K562 (cell line): Measurements from ENCODE around the gene INTS1. TPM values are rescaled to one million over a fixed set of nuclear protein-coding genes. Genes with fewer than 3 reads are reported as not detected.

Experiments
- ATAC-seq: fragments of 200-7000 bp; cut with Tn5 transposase; 3 replicates; pipeline ENCODE4 v1.9.1; 2020; ENCODE audit warnings: moderate library complexity
- BruUV-seq: library from RNA; stranded (reverse); fragments of 400-500 nt; replicated peaks from 2 replicates; lab custom pipeline; 2021; lab: Mats Ljungman, UMichigan
- CTCF ChIA-PET: fragments of 300-600 bp; formaldehyde crosslinking; extraction: SDS; loops from one replicate; lab custom pipeline; 2021; ENCODE audit warnings: low intra/inter-chr PET ratio; lab: Yijun Ruan, JAX
- POLR2A ChIA-PET: fragments of 300-600, 350-650 bp; sonication (Branson Sonifier 250); formaldehyde crosslinking; extraction: SDS; loops from one replicate; lab custom pipeline; 2021; ENCODE audit warnings: antibody characterized with exemption, inconsistent platforms; lab: Yijun Ruan, JAX
- DNase-seq, 4 experiments: peaks; one replicate each; pipeline versions ENCODE4 v3.0.0 to v3.0.0-alpha.2; 2011 to 2018; ENCODE audit warnings: low spot score in 3 of 4, mixed read lengths in 3 of 4; ENCODE audit errors: extremely low read depth in 1 of 4
- FAIRE-seq: peaks from 2 replicates; lab custom pipeline; 2011; peaks lifted over from hg19 to GRCh38; lab: Jason Lieb, UNC
- H2AFZ ChIP-seq: 2 replicates; pipeline ENCODE4 v1.6.0; 2011; ENCODE audit warnings: low read depth, low read length, control low read depth, inconsistent platforms
- H3K27ac ChIP-seq: fragments of 200-600 bp; 3 replicates; pipeline ENCODE4 v1.8.0; 2011; ENCODE audit warnings: low read depth, mild to moderate bottlenecking, control low read depth, inconsistent platforms, low read length, moderate library complexity, mixed read lengths; ENCODE audit errors: extremely low read depth
- H3K27me3 ChIP-seq, 2 experiments: fragments of 300-600 bp in 1 of 2; 2 replicates in 1 of 2; 3 replicates in 1 of 2; pipeline versions ENCODE4 v1.6.0 to v1.8.0; 2011; ENCODE audit warnings: inconsistent platforms in 2 of 2, low read length in 2 of 2, mild to moderate bottlenecking in 1 of 2, mixed read lengths in 1 of 2, moderate library complexity in 1 of 2; ENCODE audit not compliant: control insufficient read depth in 2 of 2, insufficient read depth in 2 of 2
- H3K36me3 ChIP-seq: fragments of 300-600 bp; 3 replicates; pipeline ENCODE4 v1.8.0; 2011; ENCODE audit warnings: mild to moderate bottlenecking, low read length, inconsistent platforms; ENCODE audit not compliant: control insufficient read depth, insufficient read depth
- H3K4me1 ChIP-seq, 2 experiments: fragments of 200-600 bp in 1 of 2; replicated peaks in 1 of 2; 2 replicates in 1 of 2; 3 replicates in 1 of 2; pipeline versions ENCODE4 v1.5.1 to v1.8.0; 2011; ENCODE audit warnings: inconsistent platforms in 2 of 2, low read length in 2 of 2, mild to moderate bottlenecking in 1 of 2, mixed read lengths in 1 of 2, moderate library complexity in 1 of 2; ENCODE audit not compliant: control insufficient read depth in 2 of 2, insufficient read depth in 2 of 2
- H3K4me2 ChIP-seq: 2 replicates; pipeline ENCODE4 v1.6.1; 2011; ENCODE audit warnings: low read length, control low read depth, inconsistent platforms, mixed read lengths; ENCODE audit not compliant: insufficient read depth
- H3K4me3 ChIP-seq: fragments of 200-600 bp; sonication (generic), shearing (Covaris generic); 2 replicates; pipeline ENCODE4 v1.5.1; 2016; ENCODE audit warnings: control low read depth, inconsistent platforms
- H3K79me2 ChIP-seq: fragments of 200-600 bp; 3 replicates; pipeline ENCODE4 v1.8.0; 2011; ENCODE audit warnings: low read length, inconsistent platforms; ENCODE audit not compliant: control insufficient read depth, insufficient read depth
- H3K9ac ChIP-seq, 2 experiments: 2 replicates each; pipeline versions ENCODE4 v1.6.0 to v1.6.1; 2011; ENCODE audit warnings: low read depth in 2 of 2, low read length in 2 of 2, control low read depth in 1 of 2, inconsistent platforms in 1 of 2, mild to moderate bottlenecking in 1 of 2, mixed read lengths in 1 of 2; ENCODE audit not compliant: insufficient read depth in 1 of 2
- H3K9me1 ChIP-seq: one replicate; pipeline ENCODE4 v1.6.0; 2011; ENCODE audit warnings: inconsistent platforms, mild to moderate bottlenecking, low read length, moderate library complexity; ENCODE audit not compliant: control insufficient read depth, insufficient read depth
- H3K9me3 ChIP-seq: replicated peaks from 2 replicates; pipeline ENCODE4 v1.5.1; 2011; ENCODE audit warnings: low read depth, low read length, inconsistent platforms; ENCODE audit not compliant: control insufficient read depth, insufficient read depth
- H4K20me1 ChIP-seq: replicated peaks from 2 replicates; pipeline ENCODE4 v1.6.1; 2011; ENCODE audit warnings: low read length, inconsistent platforms, mixed read lengths; ENCODE audit not compliant: control insufficient read depth, insufficient read depth
- CBFA2T3 ChIP-seq: fragments of 450-650 bp; IDR thresholded peaks from 2 replicates; pipeline ENCODE4 v1.6.1; 2017
- HDAC1 ChIP-seq, 2 experiments: fragments of 450-650 bp; IDR thresholded peaks; 2 replicates each; pipeline ENCODE4 v1.6.1; 2016 to 2017; ENCODE audit warnings: inconsistent platforms in 1 of 2, mild to moderate bottlenecking in 1 of 2, moderate library complexity in 1 of 2
- NFIX ChIP-seq: fragments of 250-450 bp; sonication (Bioruptor Pico); IDR thresholded peaks from 2 replicates; pipeline ENCODE4 v1.4.0; 2020; ENCODE audit warnings: low read depth, mild to moderate bottlenecking, moderate library complexity
- TAF7 ChIP-seq: fragments of 450-650 bp; IDR thresholded peaks from 2 replicates; pipeline ENCODE4 v1.6.1; 2016; ENCODE audit warnings: missing genetic modification characterization, missing compliant biosample characterization
- USF1 ChIP-seq: sonication (generic); formaldehyde crosslinking; IDR thresholded peaks from 2 replicates; pipeline ENCODE4 v1.9.0; 2022; ENCODE audit warnings: mild to moderate bottlenecking, missing genetic modification reagents
- ZKSCAN8 ChIP-seq: fragments of 200-800 bp; sonication (Bioruptor generic); IDR thresholded peaks from 2 replicates; pipeline ENCODE4 v1.6.1; 2016; ENCODE audit warnings: missing genetic modification characterization, missing compliant biosample characterization
- ZNF408 ChIP-seq: fragments of 250-450 bp; sonication (Bioruptor Pico); IDR thresholded peaks from 2 replicates; pipeline ENCODE4 v1.4.0; 2020; ENCODE audit warnings: low read depth, mild to moderate bottlenecking, moderate library complexity
- ZNF609 ChIP-seq: sonication (generic); formaldehyde crosslinking; IDR thresholded peaks from 2 replicates; pipeline ENCODE4 v1.8.1; 2023; ENCODE audit warnings: missing genetic modification reagents, mild to moderate bottlenecking, borderline replicate concordance
- WGBS: fragments of 100-300 bp; shearing (Covaris generic); methylation state at CpG from one replicate; pipeline ENCODE4 v1.1.6; 2016; ENCODE audit warnings: low coverage, mixed read lengths; ENCODE audit not compliant: insufficient coverage; ENCODE audit errors: missing lambda C conversion rate; 5-methylcytosine and 5-hydroxymethylcytosine counted together
- in situ Hi-C: fragments of 300-500 bp; cut with MboI; formaldehyde crosslinking; loops from 4 replicates; pipeline ENCODE4 v1.15.0; 2018; ENCODE audit warnings: inconsistent platforms, mixed read lengths
- intact Hi-C: fragments of 100-400 bp; cut with micrococcal nuclease; formaldehyde crosslinking; loops from 2 replicates; pipeline ENCODE4 v1.14.2; 2022
- polyA plus RNA-seq, 8 experiments: library from polyadenylated mRNA; depleted of rRNA in 4 of 8; stranded (reverse) in 5 of 8; unstranded in 3 of 8; fragments of >200 nt; fragmentation: Nextera tagmentation in 2 of 8; fragmentation: Illumina TruSeq in 1 of 8; extraction: Ambion mirVana in 2 of 8; extraction: Trizol in 1 of 8; gene quantifications; 2 replicates each; pipeline versions ENCODE4 v1.2.1 to v1.2.3, GENCODE V29; 2011 to 2014; ENCODE audit warnings: inconsistent platforms in 1 of 8, missing spikeins in 1 of 8
- total RNA-seq, 7 experiments: library from RNA; depleted of rRNA in 6 of 7; stranded (reverse); fragments of >200 nt in 6 of 7; fragmentation: Illumina TruSeq in 2 of 7; extraction: Trizol in 2 of 7; gene quantifications; 2 replicates each; pipeline versions ENCODE4 v1.2.1 to v1.2.3, GENCODE V29; 2011 to 2021; ENCODE audit warnings: low replicate concordance in 1 of 7

Gene INTS1
- total and polyA plus RNA-seq, 9 of the 15 experiments (the other 6 are each of a cell fraction or from before 2014, with no cell fraction given): 0.34 to 119 (median 18.5) TPM

- POLR2A ChIA-PET: no interaction called here
- no TSS peak for BruUV-seq
Measured at GRCh38 chr7:1476859-1477258, 27.3 kb downstream of the INTS1 start.

GRCh38 chr7:1475991-1476390, 28.2 kb downstream of the INTS1 start:
- FAIRE-seq: no peak
- H3K9me1 ChIP-seq: no peaks in the 10 kb centered on the region
- intact Hi-C loops (loop anchor here (2.0 kb wide), 2 partner anchors 43 to 251 kb away; no protein-coding TSS in a partner anchor), in situ Hi-C loops (loop anchor here (5.0 kb wide), 1 partner anchor 254 kb away; no protein-coding TSS in a partner anchor)
- ATAC-seq: no peak
- H3K4me3 ChIP-seq: no peak overlapping the region
- no peaks in the 10 kb centered on the region for H3K27me3 ChIP-seq
- H3K79me2 ChIP-seq: no peaks in the 10 kb centered on the region
- H2AFZ ChIP-seq: no peak overlapping the region
- peaks cover 86% of the 10 kb centered on the region; the same call in 2 of the 3 replicates for H3K36me3 ChIP-seq
- DNase-seq: no peak
- CTCF ChIA-PET: interaction anchor here (0.6 kb wide), 1 partner anchor 241 kb away, joined by 3 read pairs; no protein-coding TSS in a partner anchor
- WGBS: 85% methylated on average over 18 of the region's 22 CpGs
- no peaks in the 10 kb centered on the region for H3K9me3 ChIP-seq
- peak overlapping the region in 1 of 2 experiments; percentile 26; a peak in 1 of 4 replicates for H3K9ac ChIP-seq
- BruUV-seq: no TSS peak
- H3K27ac ChIP-seq: no peak overlapping the region
- no peak overlapping the region for H3K4me2 ChIP-seq
- no peaks in the 10 kb centered on the region for H4K20me1 ChIP-seq
- TF ChIP-seq ZNF609 (CRISPR knock-in tag): no peak
- no peak for TF ChIP-seq HDAC1 (IDR thresholded peaks at IDR 0.05)
- no peak for TF ChIP-seq TAF7 (tag)
- H3K4me1 ChIP-seq: peaks cover 2 to 48% of the 10 kb centered on the region in 2 experiments; a peak in 3 of 5 replicates
- POLR2A ChIA-PET: interaction anchor here (0.6 kb wide), 1 partner anchor 80 kb away, joined by 4 read pairs; no protein-coding TSS in a partner anchor

More at GRCh38 chr7:1476859-1477258, 27.3 kb downstream of the INTS1 start:
- no peaks in the 10 kb centered on the region for H3K79me2 ChIP-seq
- CTCF ChIA-PET: no interaction called here
- no peaks in the 10 kb centered on the region for H4K20me1 ChIP-seq
- DNase-seq: no peak
- intact Hi-C loops: no loop called here
- WGBS: 87% methylated on average over 12 of the region's 15 CpGs
- no peaks in the 10 kb centered on the region for H3K9me1 ChIP-seq
- H3K9ac ChIP-seq: no peak overlapping the region
- H3K9me3 ChIP-seq: no peaks in the 10 kb centered on the region
- TF ChIP-seq NFIX (no peak), CBFA2T3 (no peak), USF1 (CRISPR knock-in tag) (peak; percentile 43; the same call in 1 of the 2 replicates), ZNF408 (CRISPR knock-in tag) (no peak), ZKSCAN8 (CRISPR knock-in tag) (no peak)
- H3K4me3 ChIP-seq: no peak overlapping the region
- peaks cover 2 to 51% of the 10 kb centered on the region in 2 experiments; a peak in 3 of 5 replicates for H3K4me1 ChIP-seq
- H3K27me3 ChIP-seq: no peaks in the 10 kb centered on the region
- no peak overlapping the region for H3K27ac ChIP-seq
- H3K36me3 ChIP-seq: peaks cover 81% of the 10 kb centered on the region; the same call in 2 of the 3 replicates
- in situ Hi-C loops: loop anchor here (5.0 kb wide), 1 partner anchor 255 kb away; no protein-coding TSS in a partner anchor
- H2AFZ ChIP-seq: no peak overlapping the region
- no peak for FAIRE-seq
- no peak overlapping the region for H3K4me2 ChIP-seq
- no peak for ATAC-seq
